ENCODE results near the gene RIMOC1. TPM values are rescaled to one million over a fixed set of nuclear protein-coding genes. Genes with fewer than 3 reads are reported as not detected.

RIMOC1 gene
- total and polyA plus RNA-seq, 7 donors: 5.4 to 19.3 (median 14.9) TPM

GRCh38 chr5:41863871-41864486, 40.2 kb upstream of the RIMOC1 start:
- TF ChIP-seq EP300 (IDR thresholded peaks at IDR 0.05): no peak
- TF ChIP-seq CTCF (IDR thresholded peaks at IDR 0.05): no peak
- no peak for TF ChIP-seq POLR2A (IDR thresholded peaks at IDR 0.05)
- no peak for TF ChIP-seq POLR2AphosphoS5 (IDR thresholded peaks at IDR 0.05)
- intact Hi-C loops (cut with DNase I): no loop called here
- Histone ChIP-seq H3K4me3 (no peak overlapping the region), H3K9me3 (no peaks in the 10 kb centered on the region), H3K36me3 (peaks cover 0 to 42% (median 9%) of the 10 kb centered on the region in 4 donors), H3K4me1 (peaks cover 0 to 24% (median 14%) of the 10 kb centered on the region in 4 donors), H3K27ac (no peak overlapping the region), H3K27me3 (no peaks in the 10 kb centered on the region)
- no peak for DNase-seq

- H3K9me3 ChIP-seq: no peaks in the 10 kb centered on the region
- H3K36me3 ChIP-seq: peaks cover 0 to 5% (median 0%) of the 10 kb centered on the region in 4 donors
- peak overlapping the region; percentile 93 to 98 (median 94) for H3K27ac ChIP-seq
- TF ChIP-seq CTCF (IDR thresholded peaks at IDR 0.05) (no peak), EP300 (IDR thresholded peaks at IDR 0.05) (no peak), POLR2AphosphoS5 (IDR thresholded peaks at IDR 0.05) (no peak), POLR2A (IDR thresholded peaks at IDR 0.05) (no peak)
- peak; percentile 91 for DNase-seq
- H3K4me1 ChIP-seq: peaks cover 0 to 38% (median 20%) of the 10 kb centered on the region in 4 donors
- intact Hi-C loops (cut with DNase I): loop anchor here (1.0 kb wide), 1 partner anchor 35 kb away; the partner anchor contains the start of gene RIMOC1
- H3K4me3 ChIP-seq: peak overlapping the region; percentile 65 to 83 (median 80)
- WGBS, 2 donors: 21 to 26% methylated on average over 28 of the region's 28 CpGs
- H3K27me3 ChIP-seq: no peaks in the 10 kb centered on the region
These were observed 34.9 kb upstream of the RIMOC1 start for GRCh38 chr5:41869151-41869723.

- 0% methylated on average over 82 of the region's 82 CpGs for WGBS, 2 donors
- peak within 1 kb of the TSS; percentile 65 to 83 (median 80) for H3K4me3 ChIP-seq
- no peaks in the 10 kb centered on the region for H3K27me3 ChIP-seq
- H3K27ac ChIP-seq: peak within 1 kb of the TSS; percentile 93 to 98 (median 94)
- TF ChIP-seq POLR2AphosphoS5 (IDR thresholded peaks at IDR 0.05): peak; percentile 89 to 97 (median 91)
- no peak for TF ChIP-seq CTCF (IDR thresholded peaks at IDR 0.05)
- peak in 1 of 4 donors; percentile 19 for TF ChIP-seq EP300 (IDR thresholded peaks at IDR 0.05)
- peak; percentile 69 to 86 for TF ChIP-seq POLR2A (IDR thresholded peaks at IDR 0.05)
- H3K9me3 ChIP-seq: no peaks in the 10 kb centered on the region
- intact Hi-C loops (cut with DNase I): loop anchor here (1.0 to 2.0 kb wide), 2 partner anchors 34 to 55 kb away; partner anchors contain the start of genes FBXO4 and RIMOC1
- H3K36me3 ChIP-seq: peaks cover 0 to 5% (median 0%) of the 10 kb centered on the region in 4 donors
- H3K4me1 ChIP-seq: peaks cover 0 to 33% (median 20%) of the 10 kb centered on the region in 4 donors
- peak; percentile 93 for DNase-seq
These were observed 34.2 kb upstream of the RIMOC1 start, which contains the start of gene OXCT1 for GRCh38 chr5:41869724-41870626. Gene OXCT1 (minus strand): TSS chr5:41870425. CDS start chr5:41870358, 67 bp downstream.

- H3K9me3 ChIP-seq: no peaks in the 10 kb centered on the region
- peak overlapping the region; percentile 65 to 83 (median 80) for H3K4me3 ChIP-seq
- H3K36me3 ChIP-seq: peaks cover 0 to 5% (median 0%) of the 10 kb centered on the region in 4 donors
- peak overlapping the region; percentile 93 to 98 (median 94) for H3K27ac ChIP-seq
- intact Hi-C loops (cut with DNase I): loop anchor here (2.0 kb wide), 1 partner anchor 54 kb away; the partner anchor contains the start of gene FBXO4
- no peak for DNase-seq
- H3K4me1 ChIP-seq: peaks cover 0 to 33% (median 20%) of the 10 kb centered on the region in 4 donors
- peak in 1 of 4 experiments; percentile 18 for TF ChIP-seq CTCF (IDR thresholded peaks at IDR 0.05)
- TF ChIP-seq POLR2A (IDR thresholded peaks at IDR 0.05): no peak
- H3K27me3 ChIP-seq: no peaks in the 10 kb centered on the region
- 6 to 10% methylated on average over 16 of the region's 16 CpGs for WGBS, 2 donors
These were observed 33.5 kb upstream of the RIMOC1 start for GRCh38 chr5:41870627-41871048.

All from sigmoid colon (tissue), 7 donors.